Progenitor cell of endocrine pancreas (in vitro differentiated cells): ENCODE results near the gene DIPK2A. TPM values are rescaled to one million over a fixed set of nuclear protein-coding genes. Genes with fewer than 3 reads are reported as not detected.

Experiments
- DNase-seq: peaks from one replicate; pipeline ENCODE4 v3.0.0; 2021; ENCODE audit warnings: low spot score; ENCODE audit not compliant: unreplicated experiment
- H3K27ac Mint-ChIP-seq: 2 replicates; pipeline ENCODE4 v1.8.0; 2021; ENCODE audit warnings: mild to moderate bottlenecking, moderate library complexity, mixed read lengths
- H3K27me3 Mint-ChIP-seq: 2 replicates; pipeline ENCODE4 v1.8.0; 2021; ENCODE audit warnings: mixed read lengths
- H3K36me3 Mint-ChIP-seq: 2 replicates; pipeline ENCODE4 v1.8.0; 2022; ENCODE audit warnings: mixed read lengths; ENCODE audit not compliant: insufficient read depth
- H3K4me1 Mint-ChIP-seq: 2 replicates; pipeline ENCODE4 v1.8.0; 2021; ENCODE audit warnings: low read depth, mixed read lengths
- H3K4me3 Mint-ChIP-seq: 2 replicates; pipeline ENCODE4 v1.8.0; 2021; ENCODE audit warnings: low read depth, mild to moderate bottlenecking, moderate library complexity, mixed read lengths
- H3K9me3 Mint-ChIP-seq: 2 replicates; pipeline ENCODE4 v1.8.0; 2021; ENCODE audit warnings: low read depth, mixed read lengths
- total RNA-seq: library from RNA; stranded (reverse); gene quantifications from 2 replicates; pipeline ENCODE4 v1.2.1, GENCODE V29; 2021
- TF ChIP-seq, protein P1 (sequence below): fragments of 200-600 bp; sonication (generic); IDR thresholded peaks from one replicate; pipeline ENCODE4 v1.5.0; 2021; ENCODE audit warnings: antibody characterized with exemption, mild to moderate bottlenecking; ENCODE audit not compliant: unreplicated experiment

DIPK2A gene
- total RNA-seq, 1 donor from 2014 or later = 37.0 TPM

DNA sequence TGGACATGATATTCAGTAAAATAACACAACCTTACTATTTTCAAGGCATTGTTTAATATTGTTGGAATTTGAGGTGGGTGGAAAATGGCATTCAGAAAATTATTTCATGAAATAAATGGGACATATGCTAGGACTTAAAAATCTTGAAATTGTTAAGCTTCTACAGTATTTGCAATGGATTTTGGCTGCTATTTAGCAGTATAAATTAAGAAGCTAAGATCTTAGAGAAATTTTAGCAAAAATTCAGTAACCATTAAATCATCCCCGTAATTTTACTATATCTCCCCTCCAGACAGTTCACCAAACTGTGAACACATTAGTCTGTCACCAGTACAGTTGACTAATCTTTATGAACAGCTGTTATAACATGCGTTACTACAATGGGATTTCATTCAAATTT is 8.2 kb downstream of the DIPK2A start:
- Mint-ChIP-seq H3K27ac (no peak overlapping the region), H3K4me1 (peaks cover 22% of the 10 kb centered on the region)

DNA sequence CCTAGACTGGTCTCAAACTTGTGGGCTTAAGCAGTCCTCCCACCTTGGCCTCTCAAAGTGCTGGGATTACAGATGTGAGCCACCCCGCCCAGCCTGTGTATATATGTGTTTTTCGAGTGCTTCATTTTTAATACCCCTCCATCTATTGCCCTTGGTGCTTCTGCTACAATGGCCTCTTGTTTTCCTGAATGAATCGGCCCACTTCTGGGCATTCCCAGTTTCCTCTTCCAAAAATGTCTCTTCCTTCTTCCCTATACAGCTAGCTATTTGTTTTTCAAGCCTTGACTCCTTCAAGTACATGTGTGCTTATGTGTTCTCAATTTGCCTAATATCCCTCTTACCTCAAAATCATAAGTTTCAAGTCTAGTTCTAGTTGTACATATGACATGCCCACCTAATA is 16.7 kb downstream of the DIPK2A start:
- peaks cover 39% of the 10 kb centered on the region for H3K36me3 Mint-ChIP-seq
- DNase-seq = no peak
- peaks cover 11% of the 10 kb centered on the region for H3K4me1 Mint-ChIP-seq
- no peaks in the 10 kb centered on the region for H3K27me3 Mint-ChIP-seq
- H3K4me3 Mint-ChIP-seq = no peak overlapping the region
- peaks cover 8% of the 10 kb centered on the region for H3K9me3 Mint-ChIP-seq
- TF ChIP-seq, protein P1, sequence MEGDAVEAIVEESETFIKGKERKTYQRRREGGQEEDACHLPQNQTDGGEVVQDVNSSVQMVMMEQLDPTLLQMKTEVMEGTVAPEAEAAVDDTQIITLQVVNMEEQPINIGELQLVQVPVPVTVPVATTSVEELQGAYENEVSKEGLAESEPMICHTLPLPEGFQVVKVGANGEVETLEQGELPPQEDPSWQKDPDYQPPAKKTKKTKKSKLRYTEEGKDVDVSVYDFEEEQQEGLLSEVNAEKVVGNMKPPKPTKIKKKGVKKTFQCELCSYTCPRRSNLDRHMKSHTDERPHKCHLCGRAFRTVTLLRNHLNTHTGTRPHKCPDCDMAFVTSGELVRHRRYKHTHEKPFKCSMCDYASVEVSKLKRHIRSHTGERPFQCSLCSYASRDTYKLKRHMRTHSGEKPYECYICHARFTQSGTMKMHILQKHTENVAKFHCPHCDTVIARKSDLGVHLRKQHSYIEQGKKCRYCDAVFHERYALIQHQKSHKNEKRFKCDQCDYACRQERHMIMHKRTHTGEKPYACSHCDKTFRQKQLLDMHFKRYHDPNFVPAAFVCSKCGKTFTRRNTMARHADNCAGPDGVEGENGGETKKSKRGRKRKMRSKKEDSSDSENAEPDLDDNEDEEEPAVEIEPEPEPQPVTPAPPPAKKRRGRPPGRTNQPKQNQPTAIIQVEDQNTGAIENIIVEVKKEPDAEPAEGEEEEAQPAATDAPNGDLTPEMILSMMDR = no peak
- no peak overlapping the region for H3K27ac Mint-ChIP-seq

More for the DNA sequence above, 8.2 kb downstream of the DIPK2A start:
- Mint-ChIP-seq H3K36me3 (peaks cover 25% of the 10 kb centered on the region), H3K27me3 (no peaks in the 10 kb centered on the region), H3K9me3 (peaks cover 19% of the 10 kb centered on the region), H3K4me3 (no peak overlapping the region)
- no peak for DNase-seq
- TF ChIP-seq, protein P1 = no peak

DNA sequence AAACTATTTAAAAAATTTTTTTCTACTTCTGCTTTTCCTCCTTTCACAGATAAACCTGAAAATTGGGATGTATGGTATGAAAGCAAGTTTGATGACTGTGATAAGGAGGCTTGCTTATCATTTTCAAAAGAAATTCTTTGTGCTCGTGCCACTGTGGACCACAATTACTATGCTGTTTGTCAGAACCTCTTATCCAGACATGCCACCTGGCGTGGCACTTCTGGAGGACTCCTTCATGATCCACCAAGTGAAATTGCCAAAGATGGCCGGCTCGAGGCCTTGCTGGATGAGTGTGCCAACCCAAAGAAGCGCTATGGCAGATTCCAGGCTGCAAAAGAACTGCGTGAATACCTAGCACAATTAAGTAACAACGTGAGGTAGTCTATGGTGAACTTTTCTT is 17.8 kb downstream of the DIPK2A start:
- peaks cover 8% of the 10 kb centered on the region for H3K4me1 Mint-ChIP-seq
- no peak overlapping the region for H3K27ac Mint-ChIP-seq
- peaks cover 40% of the 10 kb centered on the region for H3K36me3 Mint-ChIP-seq
- peaks cover 10% of the 10 kb centered on the region for H3K9me3 Mint-ChIP-seq
- H3K27me3 Mint-ChIP-seq = no peaks in the 10 kb centered on the region
- TF ChIP-seq, protein P1 = no peak
- no peak for DNase-seq
- H3K4me3 Mint-ChIP-seq = no peak overlapping the region

DNA sequence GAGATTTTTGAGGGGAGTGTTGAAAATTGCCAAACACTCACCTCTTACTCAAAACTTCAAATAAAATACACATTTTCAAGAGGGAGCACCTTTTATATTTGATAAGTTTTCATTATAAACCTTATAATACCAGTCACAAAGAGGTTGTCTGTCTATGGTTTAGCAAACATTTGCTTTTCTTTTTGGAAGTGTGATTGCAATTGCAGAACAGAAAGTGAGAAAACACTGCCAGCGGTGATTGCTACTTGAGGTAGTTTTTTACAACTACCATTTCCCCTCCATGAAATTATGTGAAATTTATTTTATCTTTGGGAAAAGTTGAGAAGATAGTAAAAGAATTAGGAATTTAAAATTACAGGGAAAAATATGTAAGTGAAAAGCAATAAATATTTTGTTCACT is 20.1 kb downstream of the DIPK2A start:
- peaks cover 31% of the 10 kb centered on the region for H3K36me3 Mint-ChIP-seq
- peaks cover 5% of the 10 kb centered on the region for H3K4me1 Mint-ChIP-seq
- no peak for DNase-seq
- no peaks in the 10 kb centered on the region for H3K27me3 Mint-ChIP-seq
- TF ChIP-seq, protein P1 = no peak
- H3K9me3 Mint-ChIP-seq = peaks cover 6% of the 10 kb centered on the region
- H3K27ac Mint-ChIP-seq = no peak overlapping the region
- H3K4me3 Mint-ChIP-seq = no peak overlapping the region

DNA sequence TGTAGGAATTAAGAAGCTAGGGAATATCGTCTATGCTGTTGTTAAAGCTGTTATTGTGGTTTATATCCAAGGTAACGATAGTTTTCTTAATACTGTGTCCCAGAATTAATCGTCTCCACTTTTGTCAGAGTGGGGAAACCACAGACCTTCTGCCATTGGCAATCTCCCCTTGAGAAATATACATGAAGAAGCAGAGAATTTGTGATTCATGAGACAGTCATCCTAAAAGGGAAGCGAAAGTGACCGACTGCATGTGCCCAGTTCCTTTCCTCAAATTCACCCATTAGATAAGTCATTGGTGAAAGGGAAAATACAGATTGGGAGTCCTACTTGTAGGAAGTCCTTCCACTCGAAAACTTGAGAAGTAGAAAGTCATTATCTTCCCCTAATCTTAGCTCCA is 26.6 kb downstream of the DIPK2A start:
- no peak overlapping the region for H3K4me3 Mint-ChIP-seq

More for the DNA sequence above, 26.6 kb downstream of the DIPK2A start:
- Mint-ChIP-seq H3K9me3 (peaks cover 4% of the 10 kb centered on the region), H3K36me3 (peaks cover 11% of the 10 kb centered on the region), H3K4me1 (peaks cover 2% of the 10 kb centered on the region), H3K27me3 (no peaks in the 10 kb centered on the region), H3K27ac (no peak overlapping the region)
- no peak for DNase-seq
- TF ChIP-seq, protein P1 = no peak
